Testis (tissue), 2 donors: ENCODE results near the gene PDHX.

Experiments
- CTCF ChIP-seq, 3 experiments: fragments of 450-650 bp in 2 of 3; fragments of 200-600 bp in 1 of 3; sonication (generic) in 1 of 3; IDR thresholded peaks; one replicate each; pipeline ENCODE4 v1.5.1; 2016 to 2019; ENCODE audit warnings: antibody characterized with exemption in 3 of 3, mild to moderate bottlenecking in 2 of 3, moderate library complexity in 1 of 3
- POLR2A ChIP-seq: fragments of 450-650 bp; IDR thresholded peaks from one replicate; pipeline ENCODE4 v1.6.1; 2017; ENCODE audit warnings: antibody characterized with exemption, mild to moderate bottlenecking, moderate library complexity

- no peak for TF ChIP-seq CTCF (IDR thresholded peaks at IDR 0.05)
- TF ChIP-seq POLR2A: no peak
These were observed 56.5 kb downstream of the PDHX start for GRCh38 chr11:34972892-34973291.
